Measurements from ENCODE around the gene RILPL1. TPM values are rescaled to one million over a fixed set of nuclear protein-coding genes. Genes with fewer than 3 reads are reported as not detected.

RILPL1 gene
- polyA plus RNA-seq, 1 donor (not counting 4 experiments of a cell fraction or from before 2014, with no cell fraction given) = 17.0 TPM

GRCh38 chr12:123506843-123507236 is 26.7 kb downstream of the RILPL1 start:
- Histone ChIP-seq H3K36me3 (ENCODE audit: control insufficient read depth in 2 of 2, extremely low read depth in 1 of 2, insufficient read depth in 2 of 2, low read length in 2 of 2) (peaks cover 12 to 14% of the 10 kb centered on the region in 2 experiments), H3K27me3 (ENCODE audit: control insufficient read depth, extremely low read depth, insufficient read depth, low read length) (no peaks in the 10 kb centered on the region)
- no peak for FAIRE-seq

GRCh38 chr12:123506059-123506842 is 27.3 kb downstream of the RILPL1 start:
- Histone ChIP-seq H3K4me1 (ENCODE audit: control insufficient read depth, extremely low read depth, insufficient read depth, low read length) (no peaks in the 10 kb centered on the region), H3K9me1 (ENCODE audit: control insufficient read depth, extremely low read depth, insufficient read depth, low read length) (no peaks in the 10 kb centered on the region), H3K9ac (ENCODE audit: control insufficient read depth, extremely low read depth, insufficient read depth, low read length) (no peak overlapping the region), H3K27ac (ENCODE audit: control insufficient read depth, insufficient read depth, low read length) (no peak overlapping the region), H2AFZ (ENCODE audit: control insufficient read depth, low read length) (no peak overlapping the region), H3K27me3 (ENCODE audit: control insufficient read depth, extremely low read depth, insufficient read depth, low read length) (no peaks in the 10 kb centered on the region), H3K79me2 (ENCODE audit: control insufficient read depth, insufficient read depth, low read length) (peaks cover 3% of the 10 kb centered on the region), H3K4me3 (ENCODE audit: control insufficient read depth in 2 of 3, extremely low read depth in 1 of 3, insufficient read depth in 2 of 3, low read depth in 1 of 3, low read length in 3 of 3) (no peak overlapping the region), H3K4me2 (ENCODE audit: control insufficient read depth, extremely low read depth, insufficient read depth, low read depth, low read length) (no peak overlapping the region), H4K20me1 (ENCODE audit: control insufficient read depth, extremely low read depth, insufficient read depth, low read length) (no peaks in the 10 kb centered on the region), H3K36me3 (ENCODE audit: control insufficient read depth in 2 of 2, extremely low read depth in 1 of 2, insufficient read depth in 2 of 2, low read length in 2 of 2) (peaks cover 9 to 11% of the 10 kb centered on the region in 2 experiments), H3K9me3 (ENCODE audit: control insufficient read depth, low read depth, low read length) (no peaks in the 10 kb centered on the region)
- TF ChIP-seq EZH2 (IDR thresholded peaks at IDR 0.05; ENCODE audit: low read length) (no peak), CTCF (optimal IDR thresholded peaks at IDR 0.05 in 1 of 3, IDR thresholded peaks at IDR 0.05 in 1 of 3, conservative IDR thresholded peaks at IDR 0.05 in 1 of 3; ENCODE audit: extremely low read depth in 1 of 3, insufficient read depth in 2 of 3, low read length in 3 of 3) (no peak)
- no peak for DNase-seq (ENCODE audit: low read depth, low spot score)
- no peak for FAIRE-seq
- dilution Hi-C loops (cut with MboI; ENCODE audit: extremely low pct_ligation_motif_present, low sequenced_read_pairs) = no loop called here

More at GRCh38 chr12:123506843-123507236, 26.7 kb downstream of the RILPL1 start:
- no peaks in the 10 kb centered on the region for H3K9me1 ChIP-seq (ENCODE audit: control insufficient read depth, extremely low read depth, insufficient read depth, low read length)
- H2AFZ ChIP-seq (ENCODE audit: control insufficient read depth, low read length) = no peak overlapping the region
- TF ChIP-seq CTCF (optimal IDR thresholded peaks at IDR 0.05 in 1 of 3, IDR thresholded peaks at IDR 0.05 in 1 of 3, conservative IDR thresholded peaks at IDR 0.05 in 1 of 3; ENCODE audit: extremely low read depth in 1 of 3, insufficient read depth in 2 of 3, low read length in 3 of 3) (no peak), EZH2 (IDR thresholded peaks at IDR 0.05; ENCODE audit: low read length) (no peak)
- H3K4me3 ChIP-seq (ENCODE audit: control insufficient read depth in 2 of 3, extremely low read depth in 1 of 3, insufficient read depth in 2 of 3, low read depth in 1 of 3, low read length in 3 of 3) = no peak overlapping the region
- no peak for DNase-seq (ENCODE audit: low read depth, low spot score)
- no peak overlapping the region for H3K4me2 ChIP-seq (ENCODE audit: control insufficient read depth, extremely low read depth, insufficient read depth, low read depth, low read length)
- H3K9me3 ChIP-seq (ENCODE audit: control insufficient read depth, low read depth, low read length) = no peaks in the 10 kb centered on the region
- no peak overlapping the region for H3K9ac ChIP-seq (ENCODE audit: control insufficient read depth, extremely low read depth, insufficient read depth, low read length)
- dilution Hi-C loops (cut with MboI; ENCODE audit: extremely low pct_ligation_motif_present, low sequenced_read_pairs) = no loop called here
- H4K20me1 ChIP-seq (ENCODE audit: control insufficient read depth, extremely low read depth, insufficient read depth, low read length) = no peaks in the 10 kb centered on the region
- no peaks in the 10 kb centered on the region for H3K4me1 ChIP-seq (ENCODE audit: control insufficient read depth, extremely low read depth, insufficient read depth, low read length)
- H3K79me2 ChIP-seq (ENCODE audit: control insufficient read depth, insufficient read depth, low read length) = peaks cover 3% of the 10 kb centered on the region
- no peak overlapping the region for H3K27ac ChIP-seq (ENCODE audit: control insufficient read depth, insufficient read depth, low read length)
